NCI-H146 treated with DMSO at 0.1 percent for 48 hours (cell line): Measurements from ENCODE around the gene TCF7.

Experiments used
- DNase-seq: peaks from one replicate; lab custom pipeline; 2025; ENCODE audit not compliant: unreplicated experiment; lab: John Stamatoyannopoulos, UW

Gene TCF7

GRCh38 chr5:134113363-134113889 lies 1.1 kb upstream of the TCF7 start:
- no peak for DNase-seq

DNA sequence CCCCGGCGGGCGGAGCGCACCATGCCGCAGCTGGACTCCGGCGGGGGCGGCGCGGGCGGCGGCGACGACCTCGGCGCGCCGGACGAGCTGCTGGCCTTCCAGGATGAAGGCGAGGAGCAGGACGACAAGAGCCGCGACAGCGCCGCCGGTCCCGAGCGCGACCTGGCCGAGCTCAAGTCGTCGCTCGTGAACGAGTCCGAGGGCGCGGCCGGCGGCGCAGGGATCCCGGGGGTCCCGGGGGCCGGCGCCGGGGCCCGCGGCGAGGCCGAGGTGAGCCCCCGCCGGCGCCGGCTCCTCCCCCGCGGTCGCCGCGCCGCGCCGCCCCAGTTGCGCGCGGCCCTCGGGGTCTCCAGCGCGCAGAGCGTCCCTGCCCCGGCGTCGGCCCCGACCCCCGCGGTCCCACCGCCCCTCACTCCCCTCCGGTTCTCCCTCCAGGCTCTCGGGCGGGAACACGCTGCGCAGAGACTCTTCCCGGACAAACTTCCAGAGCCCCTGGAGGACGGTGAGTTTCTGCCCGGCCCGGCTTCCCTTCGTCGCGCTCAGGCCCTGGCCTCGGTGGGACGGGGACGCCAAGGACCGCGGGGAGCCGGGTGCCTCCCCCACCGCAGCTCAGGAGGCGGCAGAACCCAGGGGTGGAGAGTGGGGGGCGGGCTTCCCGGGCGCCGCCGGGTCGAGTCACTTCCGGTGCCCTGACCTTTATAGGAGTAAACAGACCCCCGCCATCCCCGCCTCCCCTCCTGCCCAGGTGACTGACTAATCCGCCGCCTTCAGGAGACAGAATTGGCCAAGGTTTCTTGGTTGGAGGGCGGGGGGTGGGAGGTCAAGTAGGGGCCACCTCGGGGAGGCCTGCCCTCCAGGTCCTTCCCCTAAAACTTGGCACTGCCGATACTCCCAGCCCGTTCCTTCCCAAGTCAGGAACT lies 665 bp downstream of the TCF7 start:
- no peak for DNase-seq

GRCh38 chr5:134115806-134116175 lies 1.3 kb downstream of the TCF7 start:
- DNase-seq: no peak

DNA sequence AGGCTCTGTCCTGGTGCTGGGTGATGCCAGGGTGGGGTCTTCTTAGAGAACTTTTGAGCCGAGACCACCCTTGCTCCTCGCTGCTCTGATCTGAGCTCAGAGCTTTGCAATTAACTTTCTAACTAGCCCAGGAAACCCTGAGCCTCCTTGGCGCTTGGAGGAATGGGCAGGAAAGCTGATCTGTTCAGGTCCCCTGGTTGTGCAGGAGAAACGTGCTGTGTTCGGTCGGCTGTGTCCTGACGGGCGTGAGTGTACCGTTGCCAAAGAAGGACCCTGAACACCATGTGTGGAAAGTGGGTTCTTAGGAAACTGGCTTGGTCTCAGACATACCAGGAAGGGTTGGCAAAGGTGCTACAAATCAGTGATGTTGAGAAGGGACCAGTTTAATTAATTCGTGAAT lies 1.8 kb downstream of the TCF7 start:
- no peak for DNase-seq

DNA sequence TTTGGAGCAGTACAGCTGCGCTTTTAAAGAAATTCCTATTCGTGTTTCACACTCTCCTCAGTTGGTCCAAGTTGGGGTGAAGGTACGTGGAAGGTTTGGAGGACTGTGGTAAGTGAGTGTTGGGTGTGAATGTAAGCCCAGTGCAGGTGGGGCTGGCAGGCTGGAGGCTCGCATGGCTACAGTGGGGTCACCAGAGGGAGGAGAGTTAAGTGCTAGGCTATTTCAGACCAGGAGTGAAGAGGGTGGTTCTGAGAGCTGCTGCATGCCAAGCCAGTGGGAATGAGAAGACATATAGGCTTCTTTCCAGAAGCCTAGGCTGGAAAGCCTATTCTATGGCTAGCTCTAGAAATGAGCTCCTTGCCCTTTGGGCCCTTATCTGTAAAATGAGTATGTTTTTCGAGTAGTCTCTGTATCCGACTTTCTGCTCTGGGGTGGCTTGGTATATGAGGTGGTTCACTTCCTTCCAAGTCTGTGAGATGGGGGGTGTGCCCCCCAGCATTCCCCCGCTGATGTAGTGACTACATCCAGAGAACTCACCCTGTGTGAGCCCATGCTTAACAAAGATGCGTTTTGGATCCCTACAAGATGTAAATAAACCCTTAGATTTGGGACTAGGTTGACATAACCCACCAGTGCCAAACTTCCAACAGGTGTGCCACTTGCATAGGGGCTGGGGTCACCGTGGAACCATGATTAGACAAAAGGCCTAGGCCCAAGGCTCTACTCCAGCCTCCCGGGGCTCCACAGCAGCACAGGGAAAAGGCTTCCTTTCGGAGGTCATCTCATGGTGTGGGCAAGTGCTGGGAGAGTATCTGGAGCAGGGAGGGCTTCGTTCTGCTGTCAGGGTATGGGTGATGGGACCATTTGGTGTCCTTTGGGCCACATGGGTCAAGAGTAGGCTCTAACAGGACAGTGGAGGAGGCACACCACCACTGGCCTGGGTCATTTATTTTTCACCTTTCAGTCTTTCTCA lies 2.6 kb downstream of the TCF7 start:
- no peak for DNase-seq

DNA sequence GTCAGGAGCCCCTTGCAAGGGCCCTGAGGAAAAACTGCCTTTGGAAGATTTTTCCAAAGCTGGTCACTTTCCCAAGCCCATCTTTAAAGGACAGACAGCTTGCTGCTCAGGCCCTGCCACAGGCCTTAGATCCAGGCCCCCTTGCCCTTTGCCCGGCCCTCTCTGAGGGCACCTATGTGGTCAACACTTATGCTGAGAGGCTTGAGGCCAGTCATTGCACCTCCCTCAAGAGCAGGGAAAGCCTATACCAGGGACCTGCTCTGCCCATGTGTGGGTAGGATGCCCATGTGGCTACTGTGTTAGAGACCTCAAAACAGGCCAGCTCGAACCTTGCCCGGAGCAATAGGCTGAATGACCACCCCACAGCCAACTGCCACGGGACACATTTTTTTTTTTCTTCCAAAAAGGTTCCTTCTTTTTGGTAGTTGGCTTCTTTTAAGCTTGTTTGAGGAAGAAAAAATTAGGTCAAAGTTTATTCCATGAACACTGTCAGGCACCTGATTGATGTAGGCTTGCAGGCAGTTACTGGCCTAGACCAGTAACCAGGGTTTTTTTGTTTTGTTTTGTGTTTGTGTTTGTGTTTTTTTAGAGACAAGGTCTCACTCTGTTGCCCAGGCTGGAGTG lies 3.8 kb downstream of the TCF7 start:
- no peak for DNase-seq

GRCh38 chr5:134119720-134120119 lies 5.2 kb downstream of the TCF7 start:
- DNase-seq: no peak

DNA sequence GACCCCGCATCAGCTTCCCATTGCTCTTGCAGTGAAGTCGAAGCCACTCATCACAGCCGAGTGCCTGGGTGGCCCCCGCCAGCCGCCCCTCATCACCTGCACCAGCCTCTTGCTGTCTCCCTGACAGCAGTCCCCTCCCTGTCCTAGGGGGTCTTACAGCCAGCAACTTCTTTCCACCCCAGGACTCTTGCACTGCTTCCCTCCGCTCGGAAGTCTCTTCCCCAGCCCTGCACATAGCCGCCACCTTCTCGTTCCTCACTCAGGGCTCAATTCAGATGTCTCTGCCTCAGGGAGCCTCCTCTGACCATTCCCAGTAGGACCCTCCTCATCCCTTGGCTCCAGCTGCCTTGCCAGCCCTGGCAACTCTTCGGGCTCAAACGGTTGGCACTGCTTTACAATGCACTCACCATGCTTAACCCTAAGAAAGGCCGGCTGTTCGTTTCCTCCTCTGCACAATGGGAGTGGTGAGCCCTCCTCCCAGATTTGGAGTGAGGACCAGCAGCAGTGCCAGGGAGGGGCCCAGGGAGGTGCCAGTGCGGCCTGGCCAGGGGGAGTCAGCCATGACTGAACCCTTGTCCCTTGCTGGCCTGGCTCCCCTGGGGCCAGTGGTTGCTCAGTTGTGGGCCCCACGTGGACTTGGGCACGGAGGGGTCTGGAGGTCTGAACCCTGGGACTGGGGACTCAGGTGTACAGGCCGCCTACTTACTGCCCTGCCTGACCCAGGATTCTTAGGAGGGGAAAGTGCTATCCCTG lies 6.1 kb downstream of the TCF7 start:
- no peak for DNase-seq

GRCh38 chr5:134122530-134122929 lies 8.0 kb downstream of the TCF7 start:
- no peak for DNase-seq

- no peak for DNase-seq
Observed at GRCh38 chr5:134123360-134123759, 8.9 kb downstream of the TCF7 start.

GRCh38 chr5:134124289-134125038 lies 10.0 kb downstream of the TCF7 start:
- DNase-seq: no peak

- DNase-seq: no peak
Observed at GRCh38 chr5:134125039-134126015, 10.8 kb downstream of the TCF7 start.

DNA sequence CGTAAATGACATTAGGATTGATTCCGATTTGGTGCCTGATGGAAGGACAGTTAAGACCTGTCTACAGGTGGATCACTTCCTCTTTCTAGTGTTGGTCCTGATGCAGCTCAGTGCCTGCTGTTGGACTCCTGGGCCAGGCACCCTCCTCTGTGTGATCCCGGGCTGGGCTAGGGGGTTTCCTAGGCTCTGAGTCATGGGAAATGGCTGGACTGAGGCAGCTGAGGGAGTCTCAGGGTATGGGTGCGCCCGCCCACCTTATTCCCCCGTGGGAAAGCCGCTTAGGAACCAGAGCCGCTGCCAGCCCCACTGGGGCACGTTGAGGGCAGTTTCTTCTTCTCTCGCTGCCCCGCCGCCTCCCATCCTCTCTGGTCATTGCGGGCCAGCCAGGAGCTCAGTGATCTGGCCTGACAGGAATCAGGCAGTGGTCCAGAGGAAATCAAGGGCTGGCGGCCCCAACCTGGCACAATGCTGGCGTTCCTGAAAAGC lies 12.9 kb downstream of the TCF7 start:
- no peak for DNase-seq

DNA sequence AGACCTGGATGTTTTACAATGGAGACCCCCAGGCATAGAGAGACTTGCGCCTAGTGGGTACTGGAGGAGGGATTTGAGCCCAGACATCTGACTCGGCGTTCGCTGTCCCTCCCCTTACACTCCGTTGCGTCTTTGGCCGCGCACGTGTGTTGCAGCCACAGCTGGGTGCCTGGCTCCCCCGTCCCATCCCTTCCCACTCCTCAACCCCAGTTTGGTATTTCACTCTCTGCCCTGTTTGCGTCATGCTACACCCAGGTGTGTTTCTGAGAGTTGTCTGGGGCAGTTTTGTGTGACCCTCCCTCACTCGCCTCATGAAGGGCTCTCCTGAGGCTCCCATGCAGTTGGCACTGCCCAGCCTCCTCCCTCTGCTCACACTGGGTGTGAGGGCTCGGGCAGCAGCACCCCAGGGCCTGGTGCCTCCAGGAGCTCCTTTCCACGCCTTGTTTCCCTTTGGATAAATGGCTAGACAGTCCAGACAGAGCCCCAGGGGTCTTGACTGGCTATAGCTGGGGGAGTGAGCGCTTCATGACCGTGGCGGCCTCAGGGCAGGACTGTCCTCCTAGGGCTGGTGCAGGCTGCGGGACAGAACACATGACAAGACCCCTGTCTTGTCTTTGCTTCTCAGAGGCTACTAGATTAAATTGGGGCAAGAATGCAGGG lies 13.6 kb downstream of the TCF7 start:
- no peak for DNase-seq

DNA sequence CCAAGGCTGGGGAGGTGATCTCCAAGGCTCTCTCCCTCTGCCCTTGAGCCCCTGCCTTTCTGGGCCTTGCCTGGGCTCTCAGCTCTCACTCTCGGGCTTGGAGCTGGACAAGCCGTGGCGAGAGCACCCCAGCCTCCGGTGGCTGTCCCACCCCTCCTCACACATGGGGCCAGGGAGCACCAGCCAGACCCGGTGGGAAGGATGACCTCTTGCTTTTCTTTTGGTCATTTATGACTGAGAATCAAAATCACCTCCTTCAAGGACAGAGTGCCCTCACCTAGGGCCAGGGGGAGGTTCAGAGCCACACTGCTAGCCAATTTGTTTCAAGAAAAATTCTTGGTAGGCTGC lies 14.1 kb downstream of the TCF7 start:
- no peak for DNase-seq

- no peak for DNase-seq
Observed at GRCh38 chr5:134129411-134130238, 15.1 kb downstream of the TCF7 start.
